ENCODE results near the gene STXBP5.

Gene STXBP5

GRCh38 chr6:147304016-147304415 is 99.8 kb downstream of the STXBP5 start:
- TF ChIP-seq CTCF (IDR thresholded peaks at IDR 0.05; ENCODE audit: borderline replicate concordance, insufficient read depth, low read depth, low read length): no peak
- H3K4me3 ChIP-seq (ENCODE audit: low read depth, low read length): no peak overlapping the region

GRCh38 chr6:147310521-147310920 is 106.3 kb downstream of the STXBP5 start:
- no peak for TF ChIP-seq CTCF (IDR thresholded peaks at IDR 0.05; ENCODE audit: borderline replicate concordance, insufficient read depth, low read depth, low read length)
- H3K4me3 ChIP-seq (ENCODE audit: low read depth, low read length): no peak overlapping the region

GRCh38 chr6:147311218-147311617 is 107.0 kb downstream of the STXBP5 start:
- no peak overlapping the region for H3K4me3 ChIP-seq (ENCODE audit: low read depth, low read length)
- TF ChIP-seq CTCF (IDR thresholded peaks at IDR 0.05; ENCODE audit: borderline replicate concordance, insufficient read depth, low read depth, low read length): no peak

- H3K4me3 ChIP-seq (ENCODE audit: low read depth, low read length): no peak overlapping the region
- no peak for TF ChIP-seq CTCF (IDR thresholded peaks at IDR 0.05; ENCODE audit: borderline replicate concordance, insufficient read depth, low read depth, low read length)
These were observed 117.0 kb downstream of the STXBP5 start for GRCh38 chr6:147321260-147321659.

DNA sequence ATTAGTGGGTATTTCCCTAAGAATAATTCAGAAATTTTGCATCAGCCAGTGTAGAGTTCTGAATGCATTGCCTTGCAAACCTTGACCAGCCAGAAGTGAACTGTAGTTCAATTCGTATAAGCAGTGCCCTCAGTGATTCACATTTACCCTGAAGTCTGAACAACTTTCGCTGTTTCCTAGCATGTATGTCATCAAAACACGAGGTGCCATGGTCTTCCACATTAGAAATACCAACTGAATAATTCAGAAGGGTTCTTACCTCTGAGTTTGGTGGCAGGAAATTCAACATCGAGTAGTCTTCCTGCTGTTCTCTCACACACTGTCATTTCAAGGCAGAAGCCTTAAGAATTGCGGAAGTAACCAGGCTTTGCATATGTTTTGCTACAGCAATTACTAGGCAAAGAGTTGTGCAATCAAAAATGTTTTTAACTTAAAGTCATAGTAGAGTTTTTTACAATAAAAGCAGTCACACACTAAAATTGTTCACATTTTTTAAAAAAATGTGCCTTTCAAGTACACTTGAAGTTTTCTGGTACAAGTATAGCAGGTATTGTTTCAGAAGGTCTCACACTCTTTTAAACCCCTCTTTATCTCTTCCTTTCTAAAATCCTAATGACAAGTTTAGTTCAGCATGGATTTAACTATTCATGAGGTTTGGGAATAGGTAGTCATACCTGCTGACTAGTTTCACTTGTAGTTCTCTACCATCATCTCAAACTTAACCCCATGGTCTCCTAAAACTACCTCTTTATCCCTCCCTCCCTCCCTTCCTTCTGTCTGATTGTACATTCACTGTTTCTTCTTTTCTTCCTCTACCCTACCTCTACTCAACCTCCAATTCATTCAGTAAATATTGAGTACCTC is 118.3 kb downstream of the STXBP5 start:
- no peak for TF ChIP-seq CTCF (IDR thresholded peaks at IDR 0.05; ENCODE audit: borderline replicate concordance, insufficient read depth, low read depth, low read length)
- H3K4me3 ChIP-seq (ENCODE audit: low read depth, low read length): no peak overlapping the region

DNA sequence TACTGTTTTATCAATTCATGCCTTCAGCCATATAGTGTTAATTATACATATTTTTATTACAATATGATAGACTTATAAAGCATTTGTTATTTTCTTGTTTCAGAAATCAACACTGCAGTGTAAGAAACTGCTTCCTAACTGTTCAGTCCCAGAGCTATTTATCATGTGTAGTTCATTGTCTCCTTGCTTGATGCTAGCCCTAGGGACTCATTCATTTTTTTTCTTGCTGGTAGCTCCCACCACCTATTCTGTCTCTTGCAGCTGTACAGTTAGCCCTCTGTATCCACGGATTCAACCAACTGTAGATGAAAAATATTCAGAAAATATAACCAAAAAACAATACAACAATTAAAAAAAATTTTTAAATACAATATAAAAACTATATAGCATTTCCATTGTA is 121.3 kb downstream of the STXBP5 start:
- TF ChIP-seq CTCF (IDR thresholded peaks at IDR 0.05; ENCODE audit: borderline replicate concordance, insufficient read depth, low read depth, low read length): no peak

DNA sequence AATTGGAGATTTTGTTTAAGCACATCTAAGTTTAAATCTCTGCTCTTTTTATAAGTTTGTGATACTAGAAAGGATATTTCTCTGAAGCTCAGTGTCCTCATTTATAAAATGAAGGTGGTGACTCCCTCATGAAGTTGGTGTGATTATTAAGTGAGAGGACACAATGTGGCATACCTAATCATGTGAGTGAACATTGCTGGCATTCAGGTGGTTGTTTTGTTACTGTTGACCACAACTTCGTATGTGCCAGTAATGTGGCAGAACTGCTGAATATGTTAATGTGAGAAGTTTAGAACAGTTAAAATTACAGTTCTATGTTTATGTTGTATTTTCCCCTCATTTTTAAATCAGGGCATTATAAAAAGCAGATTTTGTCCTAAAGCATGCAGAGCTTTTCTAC is 127.2 kb downstream of the STXBP5 start:
- no peak overlapping the region for H3K4me3 ChIP-seq (ENCODE audit: low read depth, low read length)
- no peak for TF ChIP-seq CTCF (IDR thresholded peaks at IDR 0.05; ENCODE audit: borderline replicate concordance, insufficient read depth, low read depth, low read length)

More for the DNA sequence above, 121.3 kb downstream of the STXBP5 start:
- H3K4me3 ChIP-seq (ENCODE audit: low read depth, low read length): no peak overlapping the region

Measured in GM12875 (cell line).